Uterus (tissue), 4 donors: ENCODE results near the gene CFAP65. TPM values are rescaled to one million over a fixed set of nuclear protein-coding genes. Genes with fewer than 3 reads are reported as not detected.

Experiments
- DNase-seq, 2 donors: peaks; one replicate each; pipeline ENCODE4 v3.0.0-alpha.2; 2019 to 2020
- H3K27ac ChIP-seq, 2 donors: fragments of 200-600 bp; sonication (generic); 1 replicate in 1 of 2; 2 replicates in 1 of 2; pipeline ENCODE4 v1.5.1; 2016 to 2018
- H3K27me3 ChIP-seq, 2 donors: fragments of 200-600 bp; sonication (generic); one replicate each; pipeline ENCODE4 v1.5.1; 2018 to 2019; ENCODE audit warnings: control low read depth in 1 of 2
- H3K36me3 ChIP-seq, 2 donors: fragments of 200-600 bp; sonication (generic); one replicate each; pipeline ENCODE4 v1.5.1; 2019; ENCODE audit warnings: control low read depth in 1 of 2
- H3K4me1 ChIP-seq, 2 donors: fragments of 200-600 bp; sonication (generic); one replicate each; pipeline ENCODE4 v1.5.1; 2018 to 2019; ENCODE audit warnings: control low read depth in 1 of 2
- H3K4me3 ChIP-seq, 2 donors: fragments of 200-600 bp; sonication (generic); 1 replicate in 1 of 2; 2 replicates in 1 of 2; pipeline ENCODE4 v1.5.1; 2018 to 2019; ENCODE audit warnings: mild to moderate bottlenecking in 1 of 2
- H3K9me3 ChIP-seq, 2 donors: fragments of 200-600 bp; sonication (generic); one replicate each; pipeline ENCODE4 v1.5.1; 2019; ENCODE audit warnings: control low read depth in 1 of 2
- CTCF ChIP-seq, 4 experiments: fragments of 200-600 bp in 2 of 4; fragments of 450-650 bp in 2 of 4; sonication (generic) in 2 of 4; IDR thresholded peaks; one replicate each; pipeline ENCODE4 v1.5.1; 2016 to 2019; ENCODE audit warnings: antibody characterized with exemption in 4 of 4, mild to moderate bottlenecking in 2 of 4, moderate library complexity in 1 of 4
- POLR2A ChIP-seq, 2 donors: fragments of 450-650 bp; IDR thresholded peaks; one replicate each; pipeline ENCODE4 v1.6.1; 2016; ENCODE audit warnings: antibody characterized with exemption in 2 of 2, mild to moderate bottlenecking in 1 of 2, moderate library complexity in 1 of 2
- intact Hi-C: fragments of 100-400 bp; cut with DNase I; formaldehyde crosslinking; loops from one replicate; pipeline ENCODE4 v1.15.1; 2023; ENCODE audit warnings: low total_unique reads
- total RNA-seq, 4 donors: library from RNA; depleted of rRNA in 3 of 4; stranded (reverse); fragments of >200 nt in 3 of 4; gene quantifications; one replicate each; pipeline versions ENCODE4 v1.1.0 to v1.2.4, GENCODE V29; 2014 to 2023
- donor health status: DM: yes; HTN: yes; CAD: no.

The CFAP65 gene
- total RNA-seq, 4 donors from 2014 or later: 0.21 to 3.5 (median 1.9) TPM

- intact Hi-C loops: no loop called here
- DNase-seq: no peak
- Histone ChIP-seq H3K27me3 (no peaks in the 10 kb centered on the region), H3K4me3 (no peak overlapping the region), H3K36me3 (no peaks in the 10 kb centered on the region), H3K27ac (no peak overlapping the region), H3K9me3 (no peaks in the 10 kb centered on the region), H3K4me1 (no peaks in the 10 kb centered on the region)
- TF ChIP-seq CTCF (IDR thresholded peaks at IDR 0.05) (no peak), POLR2A (IDR thresholded peaks at IDR 0.05) (no peak)
These were observed 32.0 kb downstream of the CFAP65 start for GRCh38 chr2:219009294-219009693.

GRCh38 chr2:219003979-219004378 lies 37.3 kb downstream of the CFAP65 start:
- H3K27me3 ChIP-seq: peaks cover 19 to 33% of the 10 kb centered on the region in 2 donors
- TF ChIP-seq POLR2A (IDR thresholded peaks at IDR 0.05): no peak
- no peak for TF ChIP-seq CTCF (IDR thresholded peaks at IDR 0.05)
- H3K4me3 ChIP-seq: no peak overlapping the region
- no peak overlapping the region for H3K27ac ChIP-seq
- peaks cover 0 to 18% of the 10 kb centered on the region in 2 donors for H3K4me1 ChIP-seq
- H3K36me3 ChIP-seq: no peaks in the 10 kb centered on the region
- DNase-seq: no peak
- no peaks in the 10 kb centered on the region for H3K9me3 ChIP-seq
- intact Hi-C loops: no loop called here

GRCh38 chr2:219003267-219003634 lies 38.1 kb downstream of the CFAP65 start:
- Histone ChIP-seq H3K27ac (no peak overlapping the region), H3K4me1 (peaks cover 0 to 18% of the 10 kb centered on the region in 2 donors), H3K4me3 (no peak overlapping the region), H3K9me3 (no peaks in the 10 kb centered on the region), H3K36me3 (no peaks in the 10 kb centered on the region), H3K27me3 (peaks cover 19 to 33% of the 10 kb centered on the region in 2 donors)
- no peak for DNase-seq
- intact Hi-C loops: no loop called here
- TF ChIP-seq CTCF (IDR thresholded peaks at IDR 0.05) (no peak), POLR2A (IDR thresholded peaks at IDR 0.05) (no peak)

- no peak for DNase-seq
- Histone ChIP-seq H3K4me3 (no peak overlapping the region), H3K9me3 (no peaks in the 10 kb centered on the region), H3K27me3 (peaks cover 19 to 33% of the 10 kb centered on the region in 2 donors), H3K4me1 (peaks cover 0 to 18% of the 10 kb centered on the region in 2 donors), H3K27ac (no peak overlapping the region), H3K36me3 (no peaks in the 10 kb centered on the region)
- intact Hi-C loops: no loop called here
- TF ChIP-seq POLR2A (IDR thresholded peaks at IDR 0.05) (no peak), CTCF (IDR thresholded peaks at IDR 0.05) (peak in 3 of 4 experiments; percentile 8 to 23 (median 9))
These were observed 38.7 kb downstream of the CFAP65 start for GRCh38 chr2:219002395-219003266.

- Histone ChIP-seq H3K27ac (no peak overlapping the region), H3K4me3 (no peak overlapping the region), H3K9me3 (no peaks in the 10 kb centered on the region), H3K36me3 (no peaks in the 10 kb centered on the region), H3K27me3 (peaks cover 19 to 33% of the 10 kb centered on the region in 2 donors), H3K4me1 (peaks cover 0 to 18% of the 10 kb centered on the region in 2 donors)
- DNase-seq: no peak
- TF ChIP-seq CTCF (IDR thresholded peaks at IDR 0.05) (no peak), POLR2A (IDR thresholded peaks at IDR 0.05) (peak in 1 of 2 donors; percentile 51)
- intact Hi-C loops: no loop called here
These were observed 39.5 kb downstream of the CFAP65 start for GRCh38 chr2:219001577-219002394.
